ENCODE results near the gene DPP6. TPM values are rescaled to one million over a fixed set of nuclear protein-coding genes. Genes with fewer than 3 reads are reported as not detected.

DPP6 gene
- total RNA-seq, 4 donors from 2014 or later: 0.60 to 1.7 (median 1.6) TPM; not detected in 1

GRCh38 chr7:154916381-154916780 lies 864.2 kb downstream of the DPP6 start:
- WGBS, 2 donors: 69 to 86% methylated on average over 13 to 14 of the region's 14 CpGs
- TF ChIP-seq EP300 (IDR thresholded peaks at IDR 0.05) (no peak), CTCF (IDR thresholded peaks at IDR 0.05) (no peak), POLR2A (IDR thresholded peaks at IDR 0.05) (no peak)
- no peak overlapping the region for H3K27ac ChIP-seq
- H3K9me3 ChIP-seq: no peaks in the 10 kb centered on the region
- H3K27me3 ChIP-seq: peaks cover 0 to 27% of the 10 kb centered on the region in 2 donors
- no peak overlapping the region for H3K4me3 ChIP-seq
- no peak for DNase-seq (ENCODE audit: low spot score in 2 of 2)
- peaks cover 0 to 10% (median 6%) of the 10 kb centered on the region in 4 donors for H3K4me1 ChIP-seq
- no peaks in the 10 kb centered on the region for H3K36me3 ChIP-seq

- Histone ChIP-seq H3K27ac (no peak overlapping the region), H3K36me3 (no peaks in the 10 kb centered on the region), H3K27me3 (peaks cover 0 to 27% of the 10 kb centered on the region in 2 donors), H3K9me3 (no peaks in the 10 kb centered on the region), H3K4me3 (no peak overlapping the region), H3K4me1 (peaks cover 0 to 10% (median 6%) of the 10 kb centered on the region in 4 donors)
- TF ChIP-seq POLR2A (IDR thresholded peaks at IDR 0.05): no peak
- no peak for TF ChIP-seq EP300 (IDR thresholded peaks at IDR 0.05)
- TF ChIP-seq CTCF (IDR thresholded peaks at IDR 0.05): no peak
- WGBS, 2 donors: 83 to 84% methylated on average over 12 to 13 of the region's 13 CpGs
- no peak for DNase-seq (ENCODE audit: low spot score in 2 of 2)
Observed at GRCh38 chr7:154916856-154917807, 864.9 kb downstream of the DPP6 start.

- DNase-seq (ENCODE audit: low spot score in 2 of 2): no peak
- no peaks in the 10 kb centered on the region for H3K36me3 ChIP-seq
- no peak overlapping the region for H3K27ac ChIP-seq
- H3K27me3 ChIP-seq: peaks cover 0 to 27% of the 10 kb centered on the region in 2 donors
- no peaks in the 10 kb centered on the region for H3K9me3 ChIP-seq
- no peak for TF ChIP-seq POLR2A (IDR thresholded peaks at IDR 0.05)
- no peak for TF ChIP-seq EP300 (IDR thresholded peaks at IDR 0.05)
- no peak for TF ChIP-seq CTCF (IDR thresholded peaks at IDR 0.05)
- H3K4me1 ChIP-seq: peaks cover 0 to 10% (median 6%) of the 10 kb centered on the region in 4 donors
- no peak overlapping the region for H3K4me3 ChIP-seq
- WGBS, 2 donors: 66 to 86% methylated on average over 7 of the region's 7 CpGs
Observed at GRCh38 chr7:154917808-154918160, 865.6 kb downstream of the DPP6 start.

DNA sequence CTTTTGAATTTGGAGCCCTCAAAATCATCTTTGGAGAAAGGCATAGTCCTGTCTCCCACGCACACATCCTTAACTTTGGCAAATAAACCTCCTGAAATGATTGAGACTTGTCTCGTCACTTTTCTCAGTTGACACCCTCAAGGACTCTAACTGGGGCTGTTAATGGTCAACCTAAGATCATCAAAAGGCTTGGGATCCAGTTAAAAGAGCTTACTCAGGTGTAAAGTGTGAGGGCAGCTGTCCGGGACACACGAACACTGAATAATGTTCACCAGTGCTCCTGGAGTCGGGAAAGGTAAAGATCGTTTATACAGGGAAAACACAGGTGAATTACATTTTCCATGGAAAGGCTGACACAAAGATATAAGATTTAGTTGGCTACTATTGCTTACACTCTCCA lies 866.1 kb downstream of the DPP6 start:
- Histone ChIP-seq H3K36me3 (no peaks in the 10 kb centered on the region), H3K4me3 (no peak overlapping the region), H3K27me3 (peaks cover 0 to 27% of the 10 kb centered on the region in 2 donors), H3K27ac (no peak overlapping the region), H3K9me3 (no peaks in the 10 kb centered on the region), H3K4me1 (peaks cover 0 to 10% (median 6%) of the 10 kb centered on the region in 4 donors)
- TF ChIP-seq POLR2A (IDR thresholded peaks at IDR 0.05) (no peak), EP300 (IDR thresholded peaks at IDR 0.05) (no peak), CTCF (IDR thresholded peaks at IDR 0.05) (no peak)
- 79 to 80% methylated on average over 6 of the region's 6 CpGs for WGBS, 2 donors
- DNase-seq (ENCODE audit: low spot score in 2 of 2): no peak

DNA sequence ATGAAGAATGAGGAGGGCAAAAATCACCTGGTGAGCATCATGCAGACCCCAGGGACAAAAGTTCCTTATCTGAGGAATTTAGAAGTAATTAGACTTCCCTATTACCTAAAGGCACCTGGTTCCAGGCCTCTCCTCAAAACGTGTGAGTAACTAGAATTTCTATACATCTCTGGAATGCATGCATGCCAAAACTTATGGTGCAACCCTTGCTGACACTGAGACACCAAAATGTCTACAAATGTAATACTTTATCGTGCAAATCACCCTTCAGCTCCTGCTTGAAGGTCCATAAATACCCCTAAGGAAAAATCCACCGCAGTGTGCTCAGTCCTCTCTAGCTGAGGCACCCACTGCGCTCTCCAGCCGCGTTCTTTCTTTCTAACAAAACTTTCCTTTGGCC lies 866.5 kb downstream of the DPP6 start:
- peaks cover 0 to 27% of the 10 kb centered on the region in 2 donors for H3K27me3 ChIP-seq
- no peaks in the 10 kb centered on the region for H3K36me3 ChIP-seq
- no peak for DNase-seq (ENCODE audit: low spot score in 2 of 2)
- H3K27ac ChIP-seq: no peak overlapping the region
- no peak for TF ChIP-seq POLR2A (IDR thresholded peaks at IDR 0.05)
- no peak for TF ChIP-seq CTCF (IDR thresholded peaks at IDR 0.05)
- no peak for TF ChIP-seq EP300 (IDR thresholded peaks at IDR 0.05)
- peaks cover 0 to 10% (median 6%) of the 10 kb centered on the region in 4 donors for H3K4me1 ChIP-seq
- no peak overlapping the region for H3K4me3 ChIP-seq
- WGBS, 2 donors: 76 to 77% methylated on average over 6 of the region's 6 CpGs
- no peaks in the 10 kb centered on the region for H3K9me3 ChIP-seq

Data from tibial nerve (tissue), 4 donors.